CD4-positive, alpha-beta memory T cell (primary cell): ENCODE measurements around the gene CTNNA2. TPM values are rescaled to one million over a fixed set of nuclear protein-coding genes. Genes with fewer than 3 reads are reported as not detected.

Experiments
- CTCF ChIA-PET: fragments of 350-600 bp; sonication (Branson Sonifier 250); formaldehyde crosslinking; loops from one replicate; lab custom pipeline; 2021; ENCODE audit warnings: inconsistent platforms; ENCODE audit not compliant: partially characterized antibody; lab: Charles Lee
- POLR2A ChIA-PET: fragments of 350-600 bp; sonication (Branson Sonifier 250); formaldehyde crosslinking; loops from one replicate; lab custom pipeline; 2021; ENCODE audit not compliant: partially characterized antibody; lab: Charles Lee
- DNase-seq, 5 donors: peaks; one replicate each; pipeline versions ENCODE4 v3.0.0 to v3.0.0-alpha.2; 2020 to 2022; ENCODE audit warnings: mixed read lengths in 1 of 5
- H3K27ac ChIP-seq: one replicate; pipeline ENCODE4 v1.7.0; 2013; ENCODE audit warnings: low read depth, low read length
- H3K27me3 ChIP-seq: 2 replicates; pipeline ENCODE4 v1.7.0; 2013; ENCODE audit warnings: mild to moderate bottlenecking, low read length, moderate library complexity; ENCODE audit not compliant: insufficient read depth
- H3K36me3 ChIP-seq: 2 replicates; pipeline ENCODE4 v1.7.0; 2013; ENCODE audit warnings: mild to moderate bottlenecking, low read length, moderate library complexity; ENCODE audit not compliant: insufficient read depth
- H3K4me1 ChIP-seq: 2 replicates; pipeline ENCODE4 v1.7.0; 2013; ENCODE audit warnings: mild to moderate bottlenecking, low read length, moderate library complexity; ENCODE audit not compliant: insufficient read depth
- H3K4me3 ChIP-seq, 2 donors: one replicate each; pipeline ENCODE4 v1.7.0; 2013; ENCODE audit warnings: low read length in 2 of 2, mild to moderate bottlenecking in 1 of 2
- H3K9me3 ChIP-seq, 2 donors: one replicate each; pipeline ENCODE4 v1.7.0; 2013; ENCODE audit warnings: low read length in 2 of 2, control low read depth in 1 of 2; ENCODE audit not compliant: control insufficient read depth in 1 of 2
- H3K27ac Mint-ChIP-seq, 7 donors: one replicate each; pipeline ENCODE4 v1.8.0; 2020 to 2021; ENCODE audit warnings: mixed read lengths in 7 of 7, mild to moderate bottlenecking in 6 of 7, inconsistent platforms in 3 of 7, moderate library complexity in 3 of 7
- H3K27me3 Mint-ChIP-seq, 2 donors: one replicate each; pipeline ENCODE4 v1.8.0; 2020 to 2021; ENCODE audit warnings: mixed read lengths in 2 of 2
- H3K36me3 Mint-ChIP-seq, 2 donors: one replicate each; pipeline ENCODE4 v1.8.0; 2020 to 2021; ENCODE audit warnings: mixed read lengths in 2 of 2, inconsistent platforms in 1 of 2, mild to moderate bottlenecking in 1 of 2
- H3K4me1 Mint-ChIP-seq, 4 donors: one replicate each; pipeline ENCODE4 v1.8.0; 2020 to 2021; ENCODE audit warnings: mixed read lengths in 4 of 4, mild to moderate bottlenecking in 1 of 4
- H3K4me3 Mint-ChIP-seq, 8 donors: one replicate each; pipeline ENCODE4 v1.8.0; 2020 to 2021; ENCODE audit warnings: mixed read lengths in 8 of 8, mild to moderate bottlenecking in 7 of 8, moderate library complexity in 6 of 8, inconsistent platforms in 3 of 8
- H3K9me3 Mint-ChIP-seq, 8 donors: one replicate each; pipeline ENCODE4 v1.8.0; 2020 to 2021; ENCODE audit warnings: mixed read lengths in 8 of 8, mild to moderate bottlenecking in 5 of 8, inconsistent platforms in 3 of 8, moderate library complexity in 1 of 8
- intact Hi-C: fragments of 100-400 bp; cut with micrococcal nuclease; formaldehyde crosslinking; loops from one replicate; pipeline ENCODE4 v1.15.1; 2023
- polyA plus RNA-seq, 2 donors: library from polyadenylated mRNA; unstranded; fragments of 300-500 nt; fragmentation: Illumina TruSeq; gene quantifications; one replicate each; pipeline ENCODE4 v1.2.3, GENCODE V29; 2021
- total RNA-seq, 2 experiments: library from RNA; stranded (reverse); gene quantifications; one replicate each; pipeline ENCODE4 v1.2.3, GENCODE V29; 2021

Gene CTNNA2
- total and polyA plus RNA-seq, 4 experiments from 2014 or later: not detected

GRCh38 chr2:80338794-80339193 is 825.9 kb downstream of the CTNNA2 start:
- CTCF ChIA-PET: no interaction called here
- no peaks in the 10 kb centered on the region for H3K36me3 ChIP-seq
- H3K9me3 ChIP-seq: no peaks in the 10 kb centered on the region
- no peak overlapping the region for H3K4me3 ChIP-seq
- intact Hi-C loops: no loop called here
- Mint-ChIP-seq H3K4me1 (no peaks in the 10 kb centered on the region), H3K27ac (no peak overlapping the region), H3K9me3 (peaks cover 0 to 14% (median 9%) of the 10 kb centered on the region in 8 donors), H3K36me3 (no peaks in the 10 kb centered on the region), H3K27me3 (no peaks in the 10 kb centered on the region), H3K4me3 (no peak overlapping the region)
- POLR2A ChIA-PET: no interaction called here
- H3K27me3 ChIP-seq: no peaks in the 10 kb centered on the region
- H3K4me1 ChIP-seq: no peaks in the 10 kb centered on the region
- H3K27ac ChIP-seq: no peak overlapping the region
- no peak for DNase-seq

- Mint-ChIP-seq H3K27me3 (no peaks in the 10 kb centered on the region), H3K27ac (no peak overlapping the region), H3K4me3 (no peak overlapping the region), H3K9me3 (peaks cover 0 to 19% (median 8%) of the 10 kb centered on the region in 8 donors), H3K36me3 (no peaks in the 10 kb centered on the region), H3K4me1 (no peaks in the 10 kb centered on the region)
- no peak for DNase-seq
- Histone ChIP-seq H3K4me3 (no peak overlapping the region), H3K9me3 (no peaks in the 10 kb centered on the region), H3K36me3 (no peaks in the 10 kb centered on the region), H3K27me3 (no peaks in the 10 kb centered on the region), H3K27ac (no peak overlapping the region), H3K4me1 (no peaks in the 10 kb centered on the region)
- CTCF ChIA-PET: no interaction called here
- POLR2A ChIA-PET: no interaction called here
- intact Hi-C loops: no loop called here
These were observed 827.2 kb downstream of the CTNNA2 start for GRCh38 chr2:80340022-80340421.

GRCh38 chr2:80348078-80348477 is 835.2 kb downstream of the CTNNA2 start:
- DNase-seq: no peak
- H3K36me3 Mint-ChIP-seq: no peaks in the 10 kb centered on the region
- no peak overlapping the region for H3K27ac Mint-ChIP-seq
- no peak overlapping the region for H3K4me3 ChIP-seq
- H3K4me1 ChIP-seq: no peaks in the 10 kb centered on the region
- H3K36me3 ChIP-seq: no peaks in the 10 kb centered on the region
- no peaks in the 10 kb centered on the region for H3K4me1 Mint-ChIP-seq
- H3K9me3 ChIP-seq: no peaks in the 10 kb centered on the region
- intact Hi-C loops: no loop called here
- no peak overlapping the region for H3K4me3 Mint-ChIP-seq
- peaks cover 0 to 16% (median 6%) of the 10 kb centered on the region in 8 donors for H3K9me3 Mint-ChIP-seq
- no peak overlapping the region for H3K27ac ChIP-seq
- CTCF ChIA-PET: no interaction called here
- no peaks in the 10 kb centered on the region for H3K27me3 ChIP-seq
- POLR2A ChIA-PET: no interaction called here
- H3K27me3 Mint-ChIP-seq: no peaks in the 10 kb centered on the region

- CTCF ChIA-PET: no interaction called here
- H3K4me1 Mint-ChIP-seq: no peaks in the 10 kb centered on the region
- H3K4me3 ChIP-seq: no peak overlapping the region
- H3K27ac ChIP-seq: no peak overlapping the region
- no peaks in the 10 kb centered on the region for H3K27me3 Mint-ChIP-seq
- no peak overlapping the region for H3K27ac Mint-ChIP-seq
- no peaks in the 10 kb centered on the region for H3K36me3 ChIP-seq
- DNase-seq: no peak
- POLR2A ChIA-PET: no interaction called here
- no peak overlapping the region for H3K4me3 Mint-ChIP-seq
- no peaks in the 10 kb centered on the region for H3K36me3 Mint-ChIP-seq
- H3K27me3 ChIP-seq: no peaks in the 10 kb centered on the region
- intact Hi-C loops: no loop called here
- H3K4me1 ChIP-seq: no peaks in the 10 kb centered on the region
- H3K9me3 Mint-ChIP-seq: peaks cover 0 to 16% (median 8%) of the 10 kb centered on the region in 8 donors
- no peaks in the 10 kb centered on the region for H3K9me3 ChIP-seq
These were observed 836.1 kb downstream of the CTNNA2 start for GRCh38 chr2:80348953-80349352.

- ChIA-PET POLR2A (no interaction called here), CTCF (no interaction called here)
- intact Hi-C loops: no loop called here
- no peaks in the 10 kb centered on the region for H3K36me3 ChIP-seq
- no peak overlapping the region for H3K27ac ChIP-seq
- Mint-ChIP-seq H3K4me3 (no peak overlapping the region), H3K27ac (no peak overlapping the region), H3K36me3 (no peaks in the 10 kb centered on the region), H3K9me3 (peaks cover 0 to 13% (median 6%) of the 10 kb centered on the region in 8 donors), H3K4me1 (no peaks in the 10 kb centered on the region), H3K27me3 (no peaks in the 10 kb centered on the region)
- H3K4me1 ChIP-seq: no peaks in the 10 kb centered on the region
- no peak overlapping the region for H3K4me3 ChIP-seq
- DNase-seq: no peak
- H3K27me3 ChIP-seq: no peaks in the 10 kb centered on the region
- H3K9me3 ChIP-seq: no peaks in the 10 kb centered on the region
These were observed 838.4 kb downstream of the CTNNA2 start for GRCh38 chr2:80351231-80351630.

GRCh38 chr2:80354858-80355257 is 842.0 kb downstream of the CTNNA2 start:
- H3K4me3 Mint-ChIP-seq: no peak overlapping the region
- Histone ChIP-seq H3K9me3 (no peaks in the 10 kb centered on the region), H3K4me1 (no peaks in the 10 kb centered on the region), H3K27ac (no peak overlapping the region), H3K4me3 (no peak overlapping the region), H3K36me3 (no peaks in the 10 kb centered on the region), H3K27me3 (no peaks in the 10 kb centered on the region)
- peaks cover 0 to 18% (median 5%) of the 10 kb centered on the region in 8 donors for H3K9me3 Mint-ChIP-seq
- ChIA-PET POLR2A (no interaction called here), CTCF (no interaction called here)
- intact Hi-C loops: no loop called here
- no peak for DNase-seq
- no peaks in the 10 kb centered on the region for H3K27me3 Mint-ChIP-seq
- H3K36me3 Mint-ChIP-seq: no peaks in the 10 kb centered on the region
- no peaks in the 10 kb centered on the region for H3K4me1 Mint-ChIP-seq
- no peak overlapping the region for H3K27ac Mint-ChIP-seq

- Histone ChIP-seq H3K9me3 (no peaks in the 10 kb centered on the region), H3K36me3 (no peaks in the 10 kb centered on the region), H3K4me1 (no peaks in the 10 kb centered on the region), H3K27me3 (no peaks in the 10 kb centered on the region), H3K27ac (no peak overlapping the region), H3K4me3 (no peak overlapping the region)
- H3K4me3 Mint-ChIP-seq: no peak overlapping the region
- peaks cover 0 to 11% (median 4%) of the 10 kb centered on the region in 8 donors for H3K9me3 Mint-ChIP-seq
- no peaks in the 10 kb centered on the region for H3K27me3 Mint-ChIP-seq
- ChIA-PET POLR2A (no interaction called here), CTCF (no interaction called here)
- H3K4me1 Mint-ChIP-seq: no peaks in the 10 kb centered on the region
- intact Hi-C loops: no loop called here
- no peaks in the 10 kb centered on the region for H3K36me3 Mint-ChIP-seq
- DNase-seq: no peak
- H3K27ac Mint-ChIP-seq: no peak overlapping the region
These were observed 849.1 kb downstream of the CTNNA2 start for GRCh38 chr2:80361904-80362303.

- Histone ChIP-seq H3K36me3 (no peaks in the 10 kb centered on the region), H3K27me3 (no peaks in the 10 kb centered on the region), H3K9me3 (no peaks in the 10 kb centered on the region), H3K4me3 (no peak overlapping the region), H3K4me1 (no peaks in the 10 kb centered on the region), H3K27ac (no peak overlapping the region)
- intact Hi-C loops: no loop called here
- CTCF ChIA-PET: no interaction called here
- POLR2A ChIA-PET: no interaction called here
- Mint-ChIP-seq H3K36me3 (no peaks in the 10 kb centered on the region), H3K4me1 (no peaks in the 10 kb centered on the region), H3K9me3 (peaks cover 0 to 11% (median 5%) of the 10 kb centered on the region in 8 donors), H3K4me3 (no peak overlapping the region), H3K27ac (no peak overlapping the region), H3K27me3 (no peaks in the 10 kb centered on the region)
- no peak for DNase-seq
These were observed 850.5 kb downstream of the CTNNA2 start for GRCh38 chr2:80363330-80363729.
